Retinal pigment epithelial cell (primary cell): ENCODE data around the gene SUSD3.

Experiments used
- DNase-seq: peaks from one replicate; pipeline ENCODE4 v3.0.0-alpha.2; 2010; ENCODE audit warnings: low read depth
- H3K4me3 ChIP-seq: 2 replicates; pipeline ENCODE4 v1.5.1; 2011; ENCODE audit warnings: mild to moderate bottlenecking, low read length, control low read depth, moderate library complexity
- CTCF ChIP-seq: conservative IDR thresholded peaks from 2 replicates; pipeline ENCODE4 v1.5.1; 2011; ENCODE audit warnings: low read depth, low read length, control low read depth, inconsistent platforms

SUSD3 gene

GRCh38 chr9:93083592-93084470 lies 25.3 kb downstream of the SUSD3 start:
- no peak overlapping the region for H3K4me3 ChIP-seq
- no peak for TF ChIP-seq CTCF
- DNase-seq = no peak

GRCh38 chr9:93084471-93084881 lies 26.0 kb downstream of the SUSD3 start:
- no peak for TF ChIP-seq CTCF
- no peak for DNase-seq
- H3K4me3 ChIP-seq = no peak overlapping the region

DNA sequence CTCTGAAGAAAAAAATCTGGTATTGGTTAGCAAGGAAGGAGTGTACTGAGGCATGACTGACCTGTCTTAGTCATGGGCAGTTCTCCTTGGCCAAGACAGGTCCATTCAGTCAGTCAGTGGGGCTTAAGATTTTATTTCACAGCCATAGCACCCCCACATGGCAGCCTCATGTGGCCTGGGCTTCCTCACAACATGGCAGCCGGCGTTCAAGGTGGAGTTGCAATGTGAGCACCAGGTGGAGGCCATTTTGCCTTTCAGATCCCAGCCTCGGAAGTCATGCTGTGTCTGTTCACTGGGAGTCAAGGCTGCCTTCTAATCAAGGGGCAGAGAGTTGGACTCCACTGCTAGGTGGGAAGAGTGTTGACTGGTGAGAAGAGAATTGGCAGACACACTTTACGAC lies 27.2 kb downstream of the SUSD3 start:
- no peak overlapping the region for H3K4me3 ChIP-seq
- DNase-seq = no peak
- no peak for TF ChIP-seq CTCF

DNA sequence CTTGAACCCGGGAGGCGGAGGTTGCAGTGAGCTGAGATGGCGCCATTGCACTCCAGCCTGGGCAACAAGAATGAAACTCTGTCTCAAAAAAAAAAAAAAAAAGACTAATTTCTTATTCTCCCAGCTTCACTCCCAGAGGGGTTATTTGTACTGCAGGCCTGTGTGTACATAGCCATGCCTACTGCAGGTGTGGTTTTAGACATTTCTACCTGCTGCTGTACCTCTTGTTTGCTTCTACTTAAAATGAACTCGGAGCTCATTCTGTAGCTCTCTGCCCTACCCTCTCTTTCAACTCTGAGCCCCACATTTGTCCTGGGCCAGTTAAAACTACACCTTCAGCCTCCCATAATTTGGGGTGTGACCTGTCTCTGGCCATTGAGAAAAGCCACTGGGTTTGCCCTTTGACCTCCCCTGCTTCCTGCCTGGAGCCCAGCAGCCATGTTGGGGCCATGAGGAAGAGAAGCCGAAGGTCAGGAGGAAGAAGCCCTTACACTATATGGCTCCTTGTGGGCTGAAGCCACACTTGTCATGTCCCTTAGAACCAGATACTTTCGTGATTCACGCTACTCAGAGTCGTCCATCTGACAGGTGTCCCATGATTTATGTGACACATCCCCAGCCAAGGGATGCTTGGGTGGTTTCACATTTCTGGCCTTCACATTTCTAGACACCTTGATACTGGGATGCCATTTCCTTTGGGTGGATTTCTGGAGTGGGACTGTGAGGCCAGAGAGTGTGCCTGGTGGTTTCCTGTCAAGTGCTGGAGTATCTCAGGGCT lies 28.1 kb downstream of the SUSD3 start:
- DNase-seq = no peak
- no peak overlapping the region for H3K4me3 ChIP-seq
- no peak for TF ChIP-seq CTCF

DNA sequence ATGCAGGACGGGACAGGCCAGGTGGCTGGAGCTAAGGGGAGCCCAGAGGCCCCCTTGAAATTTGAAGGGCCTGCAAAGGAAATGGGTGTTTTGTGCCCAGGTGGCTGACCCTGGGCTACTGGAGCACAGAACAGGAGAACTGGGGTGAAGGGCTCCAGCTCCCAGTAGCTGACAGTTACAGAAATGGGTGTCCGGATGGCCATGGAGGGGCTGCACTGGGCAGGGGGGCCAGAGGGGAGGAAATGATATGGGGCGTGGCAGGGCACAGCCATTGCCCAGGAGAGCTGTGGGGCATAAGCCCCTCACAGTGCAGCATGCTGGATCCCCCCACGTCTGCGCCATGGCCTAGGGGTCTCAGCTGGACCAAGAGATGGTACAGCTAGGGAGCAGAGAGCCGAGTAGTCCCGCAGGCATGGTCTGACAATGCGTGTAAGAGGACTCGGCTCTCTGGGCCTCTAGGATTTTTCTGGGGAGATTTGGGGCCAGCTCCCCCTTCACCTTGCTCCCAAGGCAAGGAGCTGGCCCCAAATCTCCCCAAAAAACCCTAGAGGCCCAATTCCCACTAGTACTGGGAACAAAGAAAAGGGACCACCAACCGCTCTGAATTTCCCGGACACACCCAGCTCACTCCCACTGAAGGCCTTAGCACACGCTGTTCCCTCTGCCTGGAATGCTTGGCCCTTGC lies 29.6 kb downstream of the SUSD3 start:
- no peak for DNase-seq
- H3K4me3 ChIP-seq = no peak overlapping the region
- TF ChIP-seq CTCF = no peak

DNA sequence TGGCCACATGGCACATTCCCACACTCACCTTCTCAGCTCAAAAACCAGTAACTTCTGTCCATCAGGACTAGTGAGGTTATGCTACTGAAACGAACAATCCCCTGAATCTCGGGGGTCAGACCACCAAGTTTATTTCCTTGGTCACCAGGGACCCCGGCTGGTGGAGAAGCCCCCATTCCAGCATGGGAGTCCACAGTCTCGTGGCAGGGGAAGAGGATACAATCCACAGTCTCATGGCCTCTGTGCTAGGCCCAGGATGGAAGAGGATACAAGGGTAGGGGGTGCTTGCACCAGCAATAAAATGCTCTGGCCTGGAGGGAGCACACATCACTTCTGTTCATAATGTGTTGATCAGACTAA lies 30.1 kb downstream of the SUSD3 start:
- H3K4me3 ChIP-seq = no peak overlapping the region
- no peak for TF ChIP-seq CTCF
- no peak for DNase-seq
